ENCODE data around the gene CBX2.

DNA sequence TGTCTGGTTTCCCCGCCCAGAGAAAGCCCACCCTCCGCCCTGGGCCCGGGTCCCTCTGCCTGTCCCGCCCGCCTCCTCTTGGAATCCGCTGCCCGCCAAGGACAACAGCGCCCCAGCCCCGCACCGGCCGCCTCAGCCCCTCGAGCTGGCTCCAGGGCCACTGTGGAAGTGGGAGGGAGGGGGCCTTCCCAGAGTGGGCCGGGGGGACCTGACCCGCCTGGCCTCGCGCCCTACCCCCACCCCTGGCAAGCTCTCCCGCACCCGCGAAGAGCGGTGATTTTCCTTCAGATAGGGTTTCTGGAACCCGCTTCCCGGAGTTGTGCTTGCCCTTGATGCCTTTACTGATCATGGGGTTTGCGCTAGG lies 21.2 kb downstream of the CBX2 start:
- TF ChIP-seq, protein P1, sequence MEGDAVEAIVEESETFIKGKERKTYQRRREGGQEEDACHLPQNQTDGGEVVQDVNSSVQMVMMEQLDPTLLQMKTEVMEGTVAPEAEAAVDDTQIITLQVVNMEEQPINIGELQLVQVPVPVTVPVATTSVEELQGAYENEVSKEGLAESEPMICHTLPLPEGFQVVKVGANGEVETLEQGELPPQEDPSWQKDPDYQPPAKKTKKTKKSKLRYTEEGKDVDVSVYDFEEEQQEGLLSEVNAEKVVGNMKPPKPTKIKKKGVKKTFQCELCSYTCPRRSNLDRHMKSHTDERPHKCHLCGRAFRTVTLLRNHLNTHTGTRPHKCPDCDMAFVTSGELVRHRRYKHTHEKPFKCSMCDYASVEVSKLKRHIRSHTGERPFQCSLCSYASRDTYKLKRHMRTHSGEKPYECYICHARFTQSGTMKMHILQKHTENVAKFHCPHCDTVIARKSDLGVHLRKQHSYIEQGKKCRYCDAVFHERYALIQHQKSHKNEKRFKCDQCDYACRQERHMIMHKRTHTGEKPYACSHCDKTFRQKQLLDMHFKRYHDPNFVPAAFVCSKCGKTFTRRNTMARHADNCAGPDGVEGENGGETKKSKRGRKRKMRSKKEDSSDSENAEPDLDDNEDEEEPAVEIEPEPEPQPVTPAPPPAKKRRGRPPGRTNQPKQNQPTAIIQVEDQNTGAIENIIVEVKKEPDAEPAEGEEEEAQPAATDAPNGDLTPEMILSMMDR (IDR thresholded peaks at IDR 0.05) = no peak
- no peak for TF ChIP-seq POLR2A (IDR thresholded peaks at IDR 0.05)
